Mesendoderm (in vitro differentiated cells): ENCODE results near the gene POR.
A peak's percentile ranks its signal among the peaks of the same experiment; 100 is the strongest.

Experiments
- DNase-seq: peaks from one replicate; pipeline ENCODE4 v3.0.0; 2013
- H2AK5ac ChIP-seq: 2 replicates; pipeline ENCODE4 v1.6.1; 2013; ENCODE audit warnings: low read length, inconsistent platforms
- H2BK120ac ChIP-seq: 2 replicates; pipeline ENCODE4 v1.6.1; 2013; ENCODE audit warnings: low read depth, mild to moderate bottlenecking, low read length, moderate library complexity, mixed read lengths
- H2BK15ac ChIP-seq: replicated peaks from 2 replicates; pipeline ENCODE4 v1.6.1; 2013; ENCODE audit warnings: low read depth, mild to moderate bottlenecking, moderate library complexity
- H2BK5ac ChIP-seq: 2 replicates; pipeline ENCODE4 v1.6.1; 2013; ENCODE audit warnings: low read length, inconsistent platforms
- H3K18ac ChIP-seq: 2 replicates; pipeline ENCODE4 v1.6.1; 2013; ENCODE audit warnings: mild to moderate bottlenecking, low read length, mixed read lengths
- H3K23ac ChIP-seq: one replicate; pipeline ENCODE4 v1.6.1; 2013; ENCODE audit warnings: low read length
- H3K27ac ChIP-seq: 2 replicates; pipeline ENCODE4 v1.5.1; 2013; ENCODE audit warnings: low read depth, mild to moderate bottlenecking, inconsistent platforms, low read length, moderate library complexity
- H3K27me3 ChIP-seq: 2 replicates; pipeline ENCODE4 v1.6.1; 2013; ENCODE audit warnings: low read length, control low read depth, mild to moderate bottlenecking, inconsistent platforms; ENCODE audit not compliant: insufficient read depth, poor library complexity
- H3K36me3 ChIP-seq: 2 replicates; pipeline ENCODE4 v1.6.1; 2013; ENCODE audit warnings: low read length, inconsistent platforms; ENCODE audit not compliant: control insufficient read depth, insufficient read depth
- H3K4ac ChIP-seq: one replicate; pipeline ENCODE4 v1.6.1; 2013; ENCODE audit warnings: low read depth, mild to moderate bottlenecking, low read length, moderate library complexity
- H3K4me1 ChIP-seq: 2 replicates; pipeline ENCODE4 v1.6.1; 2013; ENCODE audit warnings: low read depth, low read length, inconsistent platforms; ENCODE audit not compliant: control insufficient read depth
- H3K4me2 ChIP-seq: 2 replicates; pipeline ENCODE4 v1.6.1; 2013; ENCODE audit warnings: low read length
- H3K4me3 ChIP-seq: 2 replicates; pipeline ENCODE4 v1.5.1; 2013; ENCODE audit warnings: mild to moderate bottlenecking, low read length
- H3K56ac ChIP-seq: one replicate; pipeline ENCODE4 v1.6.1; 2013; ENCODE audit warnings: low read length
- H3K79me1 ChIP-seq: 2 replicates; pipeline ENCODE4 v1.6.1; 2013; ENCODE audit warnings: low read length, inconsistent platforms
- H3K79me2 ChIP-seq: 2 replicates; pipeline ENCODE4 v1.6.1; 2013; ENCODE audit warnings: mild to moderate bottlenecking, low read length; ENCODE audit not compliant: control insufficient read depth, insufficient read depth
- H3K9ac ChIP-seq: 2 replicates; pipeline ENCODE4 v1.6.1; 2013; ENCODE audit warnings: low read length, inconsistent platforms
- H4K5ac ChIP-seq: one replicate; pipeline ENCODE4 v1.6.1; 2013; ENCODE audit warnings: low read length
- H4K8ac ChIP-seq: one replicate; pipeline ENCODE4 v1.6.1; 2013; ENCODE audit warnings: low read depth, mild to moderate bottlenecking, control low read depth, low read length, moderate library complexity
- WGBS: extraction: QIAGEN DNeasy Blood & Tissue Kit; methylation state at CpG from one replicate; pipeline ENCODE4 v1.1.7; 2013; ENCODE audit warnings: low lambda C conversion rate, missing lambda C conversion rate; ENCODE audit not compliant: insufficient coverage; ENCODE audit errors: extremely low coverage; 5-methylcytosine and 5-hydroxymethylcytosine counted together

Gene POR

DNA sequence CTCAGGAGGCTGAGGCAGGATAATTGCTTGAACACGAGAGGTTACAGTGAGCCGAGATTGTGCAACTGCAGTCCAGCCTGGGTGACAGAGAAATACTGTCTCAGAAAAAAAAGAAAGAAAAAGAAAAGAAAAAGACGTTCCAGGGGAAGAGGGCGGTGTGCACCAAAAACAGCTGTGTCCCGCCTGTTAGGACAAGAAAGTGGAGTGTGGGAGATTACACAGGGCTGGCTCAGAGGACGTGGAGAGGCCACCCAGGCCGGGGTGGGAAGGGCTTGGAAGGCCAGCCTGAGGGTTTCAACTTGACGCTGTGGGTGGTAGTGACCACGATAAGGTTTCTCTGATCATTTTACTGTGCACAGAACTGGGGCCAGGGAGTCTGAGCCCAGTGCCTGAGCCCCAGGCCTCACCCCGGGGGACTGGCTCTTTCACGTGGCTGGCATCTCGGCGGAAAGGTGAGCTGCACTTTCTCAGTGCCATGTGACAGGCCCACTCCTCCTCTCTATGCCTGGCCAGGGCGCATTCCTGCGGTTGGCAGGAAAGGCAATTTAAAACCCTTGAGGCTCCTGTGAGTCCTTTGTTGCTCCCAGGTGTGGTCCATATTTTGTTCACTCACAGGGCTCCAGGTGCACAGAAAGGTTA is 22.2 kb upstream of the POR start:
- Histone ChIP-seq H3K4me3 (no peak overlapping the region), H3K27ac (no peak overlapping the region), H2BK15ac (no peak overlapping the region), H3K4me1 (no peaks in the 10 kb centered on the region), H3K9ac (no peak overlapping the region), H3K4me2 (no peak overlapping the region), H3K27me3 (no peaks in the 10 kb centered on the region), H2BK120ac (no peak overlapping the region), H3K18ac (no peak overlapping the region), H3K36me3 (peaks cover 3% of the 10 kb centered on the region), H2AK5ac (no peak overlapping the region), H3K79me1 (no peaks in the 10 kb centered on the region), H4K5ac (no peak overlapping the region), H3K4ac (no peak overlapping the region), H3K79me2 (no peaks in the 10 kb centered on the region), H3K56ac (no peak overlapping the region), H2BK5ac (no peak overlapping the region), H3K23ac (no peak overlapping the region), H4K8ac (no peak overlapping the region)
- no CpG with 5 or more reads among the region's 15 CpGs for WGBS
- DNase-seq: no peak

DNA sequence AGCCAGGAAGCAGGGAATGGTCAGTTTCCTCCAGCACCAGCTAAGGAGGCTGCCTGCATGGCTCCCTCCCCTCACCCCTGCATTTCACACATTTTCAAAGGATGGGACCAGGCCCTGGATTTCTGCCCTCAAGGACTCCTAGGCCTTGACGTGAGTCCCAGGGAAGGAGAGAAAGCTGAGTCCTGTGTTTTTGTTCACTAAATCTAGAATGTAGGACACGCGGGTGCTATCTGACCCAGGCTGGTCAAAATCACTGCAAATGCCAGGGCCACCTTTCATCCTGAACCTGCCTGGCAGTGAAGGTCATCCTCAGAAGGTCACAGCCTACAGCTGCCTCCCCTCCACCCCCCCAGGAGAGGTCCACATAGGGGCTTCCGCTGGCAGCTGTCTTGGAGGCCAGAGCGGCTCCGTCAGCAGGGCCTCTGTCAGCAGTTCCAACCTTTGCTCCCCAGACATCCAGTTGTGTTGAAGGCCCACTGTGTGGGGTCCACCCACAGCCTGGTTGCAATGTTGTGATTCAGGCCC is 18.1 kb upstream of the POR start:
- Histone ChIP-seq H2BK120ac (no peak overlapping the region), H3K36me3 (no peaks in the 10 kb centered on the region), H3K4me1 (no peaks in the 10 kb centered on the region), H3K9ac (no peak overlapping the region), H3K18ac (no peak overlapping the region), H3K23ac (no peak overlapping the region), H3K4ac (no peak overlapping the region), H3K79me2 (no peaks in the 10 kb centered on the region), H2BK5ac (no peak overlapping the region), H4K5ac (no peak overlapping the region), H3K56ac (no peak overlapping the region), H4K8ac (no peak overlapping the region), H3K4me3 (no peak overlapping the region), H3K27me3 (no peaks in the 10 kb centered on the region), H3K4me2 (no peak overlapping the region), H2AK5ac (no peak overlapping the region), H2BK15ac (no peak overlapping the region), H3K79me1 (no peaks in the 10 kb centered on the region), H3K27ac (no peak overlapping the region)
- WGBS: no CpG with 5 or more reads among the region's 6 CpGs
- no peak for DNase-seq

DNA sequence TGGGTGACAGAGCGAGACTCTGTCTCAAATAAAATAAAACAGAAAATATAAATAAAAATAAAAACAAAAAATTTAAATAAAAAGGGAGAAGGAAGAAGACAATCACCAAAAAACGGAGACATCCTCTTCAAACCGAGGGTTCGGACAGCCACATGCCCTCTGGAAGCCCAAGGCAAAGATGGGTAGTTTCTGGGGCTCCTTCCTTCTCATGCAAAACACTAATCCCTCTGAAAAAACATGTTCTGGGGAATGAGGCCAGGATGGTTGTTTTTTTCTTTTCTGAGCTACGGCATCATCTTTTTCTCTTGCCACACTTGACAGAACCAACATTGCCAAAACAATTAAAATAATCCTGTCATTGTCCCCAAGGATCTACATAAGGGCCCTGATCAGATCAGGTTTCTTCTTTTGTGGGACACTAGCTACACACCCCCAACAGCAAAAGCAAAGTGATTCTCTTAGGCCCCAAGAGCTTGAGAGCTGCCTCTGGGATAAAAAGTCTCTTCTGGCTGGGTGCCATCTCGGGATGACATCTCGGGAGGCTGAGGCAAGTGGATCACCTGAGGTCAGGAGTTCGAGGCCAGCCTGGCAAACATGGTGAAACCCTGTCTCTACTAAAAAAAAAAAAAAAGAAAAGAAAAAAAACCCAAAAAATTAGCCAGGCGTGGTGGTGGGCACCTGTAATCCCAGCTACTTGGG is 14.2 kb upstream of the POR start:
- Histone ChIP-seq H3K4me1 (no peaks in the 10 kb centered on the region), H3K79me2 (no peaks in the 10 kb centered on the region), H2BK5ac (no peak overlapping the region), H3K4me2 (no peak overlapping the region), H2BK15ac (no peak overlapping the region), H3K79me1 (no peaks in the 10 kb centered on the region), H3K9ac (no peak overlapping the region), H3K27ac (no peak overlapping the region), H3K56ac (no peak overlapping the region), H2AK5ac (no peak overlapping the region), H4K8ac (no peak overlapping the region), H2BK120ac (no peak overlapping the region), H4K5ac (no peak overlapping the region), H3K18ac (no peak overlapping the region), H3K36me3 (no peaks in the 10 kb centered on the region), H3K4me3 (no peak overlapping the region), H3K23ac (no peak overlapping the region), H3K27me3 (no peaks in the 10 kb centered on the region), H3K4ac (no peak overlapping the region)
- no CpG with 5 or more reads among the region's 9 CpGs for WGBS
- no peak for DNase-seq

DNA sequence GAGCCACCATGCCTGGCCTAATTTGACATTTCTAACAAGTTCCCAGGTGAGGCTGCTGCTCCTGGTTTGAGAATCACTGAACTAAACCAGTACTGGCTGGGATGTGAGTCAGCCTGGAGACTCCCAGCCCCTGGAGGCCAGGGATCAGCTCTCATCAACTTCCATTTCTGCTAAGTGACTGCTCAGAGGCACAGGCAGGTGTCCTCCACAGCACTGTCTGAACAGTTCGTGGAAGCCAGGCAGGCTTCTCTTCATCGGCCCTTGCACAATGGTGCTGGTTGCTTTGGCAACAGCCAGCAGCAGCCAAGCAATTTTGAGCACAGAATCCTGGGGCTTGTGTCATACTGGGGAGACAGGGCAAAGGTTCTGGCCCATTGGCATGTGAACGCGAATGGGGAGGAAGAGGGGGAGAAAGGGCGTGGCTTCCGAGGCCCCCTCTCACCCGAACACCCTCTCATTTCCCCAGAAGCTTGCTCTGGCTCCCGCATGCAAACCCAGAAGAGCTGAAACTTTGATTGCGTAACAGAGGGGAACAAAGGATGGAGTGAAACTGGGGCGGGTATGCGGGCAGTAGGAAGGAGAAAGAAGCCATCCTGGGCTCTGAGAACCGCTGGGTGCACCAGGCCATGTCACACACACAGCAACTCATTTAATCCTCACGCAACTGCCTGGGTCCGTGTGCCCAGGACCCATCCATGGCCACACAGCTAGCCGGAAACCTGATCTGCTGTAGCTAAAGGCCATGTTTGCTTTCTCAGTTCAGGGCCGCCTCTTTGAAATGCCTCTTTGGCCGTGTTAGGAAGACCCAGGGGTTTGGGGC is 9.0 kb upstream of the POR start:
- Histone ChIP-seq H2BK15ac (no peak overlapping the region), H3K79me2 (no peaks in the 10 kb centered on the region), H3K9ac (no peak overlapping the region), H3K4me1 (no peaks in the 10 kb centered on the region), H3K56ac (peak overlapping the region; percentile 42), H2BK5ac (no peak overlapping the region), H3K79me1 (no peaks in the 10 kb centered on the region), H3K23ac (no peak overlapping the region), H3K4ac (no peak overlapping the region), H2BK120ac (no peak overlapping the region), H3K4me2 (no peak overlapping the region), H3K18ac (no peak overlapping the region), H3K4me3 (no peak overlapping the region), H3K36me3 (no peaks in the 10 kb centered on the region), H2AK5ac (no peak overlapping the region), H3K27ac (no peak overlapping the region), H4K5ac (no peak overlapping the region), H3K27me3 (no peaks in the 10 kb centered on the region), H4K8ac (no peak overlapping the region)
- peak; percentile 55 for DNase-seq
- WGBS: no CpG with 5 or more reads among the region's 17 CpGs

DNA sequence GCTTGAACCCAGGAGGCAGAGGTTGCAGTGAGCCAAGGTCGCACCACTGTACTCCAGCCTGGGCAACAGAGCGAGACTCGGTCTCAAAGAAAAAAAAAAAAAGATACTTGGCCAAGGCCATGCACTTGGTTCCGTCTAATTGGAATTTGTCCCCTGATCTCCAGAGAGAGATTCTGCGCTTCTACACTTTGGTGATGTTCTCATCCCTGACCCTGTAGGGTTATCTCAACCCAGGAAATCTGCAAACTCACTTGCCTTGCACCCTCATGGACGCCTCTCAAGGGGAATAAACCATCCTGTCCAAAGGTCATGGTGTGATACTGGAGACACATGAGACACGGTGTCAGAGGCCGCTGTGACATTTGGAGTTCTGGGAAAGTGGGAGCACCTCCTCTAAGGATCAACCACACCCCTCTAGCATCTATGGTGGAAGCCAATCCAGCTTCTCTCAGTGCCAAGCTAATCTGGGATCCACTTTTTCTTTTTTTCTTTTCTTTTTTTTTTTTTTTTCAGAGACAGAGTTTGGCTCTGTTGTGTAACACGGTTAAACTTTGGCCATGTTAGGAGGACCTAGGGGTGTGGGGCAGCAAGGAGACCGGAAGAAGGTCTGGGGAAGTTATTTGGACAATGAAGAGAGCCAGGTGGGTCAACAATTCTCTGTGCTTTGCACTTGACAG is 7.8 kb upstream of the POR start:
- Histone ChIP-seq H2AK5ac (no peak overlapping the region), H3K23ac (no peak overlapping the region)
- no CpG with 5 or more reads among the region's 10 CpGs for WGBS

More for the DNA sequence above, 7.8 kb upstream of the POR start:
- no peaks in the 10 kb centered on the region for H3K36me3 ChIP-seq
- DNase-seq: no peak
- H2BK5ac ChIP-seq: no peak overlapping the region
- no peaks in the 10 kb centered on the region for H3K79me2 ChIP-seq
- H3K27ac ChIP-seq: no peak overlapping the region
- H3K4me1 ChIP-seq: no peaks in the 10 kb centered on the region
- H3K79me1 ChIP-seq: no peaks in the 10 kb centered on the region
- no peak overlapping the region for H2BK15ac ChIP-seq
- H3K18ac ChIP-seq: no peak overlapping the region
- H3K56ac ChIP-seq: no peak overlapping the region
- no peak overlapping the region for H3K4me2 ChIP-seq
- H3K9ac ChIP-seq: no peak overlapping the region
- H3K27me3 ChIP-seq: no peaks in the 10 kb centered on the region
- H3K4me3 ChIP-seq: no peak overlapping the region
- H4K5ac ChIP-seq: no peak overlapping the region
- H4K8ac ChIP-seq: no peak overlapping the region
- H2BK120ac ChIP-seq: no peak overlapping the region
- no peak overlapping the region for H3K4ac ChIP-seq
